GM06990 (cell line): Measurements from ENCODE around the gene ZNF467.

Source experiments
- DNase-seq: peaks from one replicate; pipeline ENCODE4 v3.0.0-alpha.2; 2011; ENCODE audit not compliant: insufficient read length; ENCODE audit errors: extremely low read depth
- H3K27me3 ChIP-seq: replicated peaks from 2 replicates; pipeline ENCODE4 v1.6.0; 2011; ENCODE audit warnings: low read length; ENCODE audit not compliant: control insufficient read depth, insufficient read depth
- H3K36me3 ChIP-seq: 2 replicates; pipeline ENCODE4 v1.5.1; 2011; ENCODE audit warnings: low read length; ENCODE audit not compliant: control insufficient read depth, insufficient read depth
- H3K4me3 ChIP-seq: replicated peaks from 2 replicates; pipeline ENCODE4 v1.5.1; 2011; ENCODE audit warnings: low read depth, mild to moderate bottlenecking, control low read depth, low read length
- TF ChIP-seq, protein P1 (sequence below): IDR thresholded peaks from 2 replicates; pipeline ENCODE4 v1.5.1; 2011; ENCODE audit warnings: low read length, control low read depth, mild to moderate bottlenecking, inconsistent platforms; ENCODE audit not compliant: insufficient read depth, poor library complexity, severe bottlenecking

Gene ZNF467

DNA sequence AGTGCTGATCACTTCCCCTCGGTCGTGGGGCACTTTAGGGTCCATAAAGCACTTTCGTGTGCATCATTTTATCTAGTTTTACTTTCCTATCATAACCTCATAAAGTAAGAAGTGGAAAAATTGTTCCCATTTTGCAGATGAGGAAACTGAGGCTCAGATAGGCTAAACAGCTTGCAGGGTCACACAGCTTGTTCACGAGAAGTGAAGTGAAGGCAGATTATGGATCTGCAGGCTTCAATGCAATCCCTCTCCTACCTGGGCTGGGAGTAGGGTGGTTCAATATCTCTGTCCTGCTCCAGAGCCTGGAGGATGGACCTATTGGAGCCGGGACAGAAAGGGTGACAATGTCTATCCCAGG is 10.8 kb upstream of the ZNF467 start:
- Histone ChIP-seq H3K36me3 (no peaks in the 10 kb centered on the region), H3K27me3 (peaks cover 1% of the 10 kb centered on the region), H3K4me3 (no peak overlapping the region)
- no peak for DNase-seq
- TF ChIP-seq, protein P1, sequence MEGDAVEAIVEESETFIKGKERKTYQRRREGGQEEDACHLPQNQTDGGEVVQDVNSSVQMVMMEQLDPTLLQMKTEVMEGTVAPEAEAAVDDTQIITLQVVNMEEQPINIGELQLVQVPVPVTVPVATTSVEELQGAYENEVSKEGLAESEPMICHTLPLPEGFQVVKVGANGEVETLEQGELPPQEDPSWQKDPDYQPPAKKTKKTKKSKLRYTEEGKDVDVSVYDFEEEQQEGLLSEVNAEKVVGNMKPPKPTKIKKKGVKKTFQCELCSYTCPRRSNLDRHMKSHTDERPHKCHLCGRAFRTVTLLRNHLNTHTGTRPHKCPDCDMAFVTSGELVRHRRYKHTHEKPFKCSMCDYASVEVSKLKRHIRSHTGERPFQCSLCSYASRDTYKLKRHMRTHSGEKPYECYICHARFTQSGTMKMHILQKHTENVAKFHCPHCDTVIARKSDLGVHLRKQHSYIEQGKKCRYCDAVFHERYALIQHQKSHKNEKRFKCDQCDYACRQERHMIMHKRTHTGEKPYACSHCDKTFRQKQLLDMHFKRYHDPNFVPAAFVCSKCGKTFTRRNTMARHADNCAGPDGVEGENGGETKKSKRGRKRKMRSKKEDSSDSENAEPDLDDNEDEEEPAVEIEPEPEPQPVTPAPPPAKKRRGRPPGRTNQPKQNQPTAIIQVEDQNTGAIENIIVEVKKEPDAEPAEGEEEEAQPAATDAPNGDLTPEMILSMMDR, result no peak

DNA sequence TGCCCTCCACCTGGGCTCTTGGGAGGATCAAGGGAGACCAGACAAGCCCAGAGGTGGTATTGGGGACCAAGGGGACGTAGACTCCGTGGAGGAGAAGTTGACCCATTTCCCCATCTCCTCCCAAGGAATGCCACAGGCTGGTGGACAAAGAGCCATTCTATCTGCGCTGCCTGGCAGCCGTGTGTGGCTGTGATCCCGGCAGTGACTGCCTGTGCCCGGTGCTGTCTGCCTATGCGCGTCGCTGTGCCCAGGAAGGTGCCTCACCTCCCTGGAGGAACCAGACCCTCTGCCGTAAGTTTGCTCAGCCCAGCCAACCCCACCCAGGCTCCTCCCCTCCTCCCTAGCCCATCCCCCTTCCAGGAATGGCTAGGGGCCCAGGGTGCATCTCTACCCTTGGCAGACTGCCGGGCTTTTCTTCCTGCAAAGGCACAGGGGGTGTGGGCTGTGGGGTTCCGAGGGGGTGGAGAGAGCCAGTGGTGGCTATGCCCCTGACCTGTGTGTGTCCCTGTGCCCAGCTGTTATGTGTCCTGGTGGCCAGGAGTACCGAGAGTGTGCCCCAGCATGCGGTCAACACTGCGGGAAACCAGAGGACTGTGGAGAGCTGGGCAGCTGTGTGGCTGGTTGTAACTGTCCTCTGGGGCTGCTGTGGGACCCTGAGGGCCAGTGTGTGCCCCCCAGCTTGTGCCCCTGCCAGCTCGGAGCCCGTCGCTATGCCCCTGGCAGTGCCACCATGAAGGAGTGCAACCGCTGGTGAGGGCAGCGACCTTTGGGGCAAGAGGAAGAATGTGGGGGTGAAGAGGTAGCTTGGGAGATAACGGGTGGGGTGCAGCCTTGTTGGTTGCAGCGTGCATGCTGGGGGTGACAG is 10.2 kb upstream of the ZNF467 start:
- TF ChIP-seq, protein P1, result no peak
- no peak for DNase-seq
- Histone ChIP-seq H3K4me3 (no peak overlapping the region), H3K36me3 (no peaks in the 10 kb centered on the region), H3K27me3 (peaks cover 1% of the 10 kb centered on the region)

GRCh38 chr7:149782682-149783345 is 9.4 kb upstream of the ZNF467 start:
- no peak for DNase-seq
- Histone ChIP-seq H3K4me3 (no peak overlapping the region), H3K27me3 (peaks cover 1% of the 10 kb centered on the region), H3K36me3 (no peaks in the 10 kb centered on the region)
- TF ChIP-seq, protein P1, result no peak

GRCh38 chr7:149781921-149782320 is 8.5 kb upstream of the ZNF467 start:
- TF ChIP-seq, protein P1, result no peak
- DNase-seq, result no peak
- no peak overlapping the region for H3K4me3 ChIP-seq
- H3K36me3 ChIP-seq, result no peaks in the 10 kb centered on the region
- H3K27me3 ChIP-seq, result peaks cover 1% of the 10 kb centered on the region

GRCh38 chr7:149780636-149781419 is 7.4 kb upstream of the ZNF467 start:
- Histone ChIP-seq H3K36me3 (no peaks in the 10 kb centered on the region), H3K27me3 (peaks cover 1% of the 10 kb centered on the region), H3K4me3 (no peak overlapping the region)
- DNase-seq, result no peak
- TF ChIP-seq, protein P1, result no peak
